Activated CD4-positive, alpha-beta T cell treated with anti-CD3 and anti-CD28 coated beads, Interleukin-2, Interleukin-4, amounts not matched to agents 100 ng/mL and 50 ng/mL, durations not matched to agents 16 hours and 8 hours (primary cell): ENCODE data around the gene MAP1LC3A.

Source experiments
- DNase-seq: peaks from one replicate; pipeline ENCODE4 v3.0.0-alpha.2; 2020; ENCODE audit warnings: low spot score

The MAP1LC3A gene

GRCh38 chr20:34549291-34549928, 9.1 kb upstream of the MAP1LC3A start:
- DNase-seq = peak; percentile 7

- no peak for DNase-seq
Measured at GRCh38 chr20:34549929-34550305, 8.6 kb upstream of the MAP1LC3A start.

- no peak for DNase-seq
Measured at GRCh38 chr20:34552569-34552968, 5.9 kb upstream of the MAP1LC3A start.

GRCh38 chr20:34553366-34553867, 5.1 kb upstream of the MAP1LC3A start:
- DNase-seq = no peak

- no peak for DNase-seq
Measured at GRCh38 chr20:34557936-34558319, 590 bp upstream of the MAP1LC3A start.

GRCh38 chr20:34559311-34560140, 1.0 kb downstream of the MAP1LC3A start:
- DNase-seq = no peak

GRCh38 chr20:34560141-34560523, 1.6 kb downstream of the MAP1LC3A start:
- no peak for DNase-seq

- DNase-seq = no peak
Measured at GRCh38 chr20:34560614-34561013, 2.1 kb downstream of the MAP1LC3A start.

GRCh38 chr20:34561661-34562060, 3.1 kb downstream of the MAP1LC3A start:
- no peak for DNase-seq

GRCh38 chr20:34562641-34563040, 4.1 kb downstream of the MAP1LC3A start:
- peak; percentile 13 for DNase-seq

- DNase-seq = no peak
Measured at GRCh38 chr20:34564833-34565232, 6.3 kb downstream of the MAP1LC3A start.

- no peak for DNase-seq
Measured at GRCh38 chr20:34566978-34567891, 8.7 kb downstream of the MAP1LC3A start.

- DNase-seq = no peak
Measured at GRCh38 chr20:34567892-34568865, 9.7 kb downstream of the MAP1LC3A start.

GRCh38 chr20:34569598-34569997, 11.1 kb downstream of the MAP1LC3A start:
- no peak for DNase-seq

- DNase-seq = no peak
Measured at GRCh38 chr20:34570859-34571306, 12.4 kb downstream of the MAP1LC3A start.

- no peak for DNase-seq
Measured at GRCh38 chr20:34571753-34572152, 13.2 kb downstream of the MAP1LC3A start.

GRCh38 chr20:34573541-34574300, 15.2 kb downstream of the MAP1LC3A start:
- DNase-seq = no peak

- no peak for DNase-seq
Measured at GRCh38 chr20:34574426-34574825, 15.9 kb downstream of the MAP1LC3A start.

GRCh38 chr20:34574861-34575260, 16.3 kb downstream of the MAP1LC3A start:
- no peak for DNase-seq

GRCh38 chr20:34575271-34575670, 16.8 kb downstream of the MAP1LC3A start:
- DNase-seq = no peak
